ENCODE results near the gene LSM2.
A peak's percentile ranks its signal among the peaks of the same experiment; 100 is the strongest.
"Not testable (repeated sequence)": the region's sequence is repeated elsewhere in the genome, so short reads cannot be mapped to it uniquely, and the experiment has no call there.

LSM2 gene

DNA sequence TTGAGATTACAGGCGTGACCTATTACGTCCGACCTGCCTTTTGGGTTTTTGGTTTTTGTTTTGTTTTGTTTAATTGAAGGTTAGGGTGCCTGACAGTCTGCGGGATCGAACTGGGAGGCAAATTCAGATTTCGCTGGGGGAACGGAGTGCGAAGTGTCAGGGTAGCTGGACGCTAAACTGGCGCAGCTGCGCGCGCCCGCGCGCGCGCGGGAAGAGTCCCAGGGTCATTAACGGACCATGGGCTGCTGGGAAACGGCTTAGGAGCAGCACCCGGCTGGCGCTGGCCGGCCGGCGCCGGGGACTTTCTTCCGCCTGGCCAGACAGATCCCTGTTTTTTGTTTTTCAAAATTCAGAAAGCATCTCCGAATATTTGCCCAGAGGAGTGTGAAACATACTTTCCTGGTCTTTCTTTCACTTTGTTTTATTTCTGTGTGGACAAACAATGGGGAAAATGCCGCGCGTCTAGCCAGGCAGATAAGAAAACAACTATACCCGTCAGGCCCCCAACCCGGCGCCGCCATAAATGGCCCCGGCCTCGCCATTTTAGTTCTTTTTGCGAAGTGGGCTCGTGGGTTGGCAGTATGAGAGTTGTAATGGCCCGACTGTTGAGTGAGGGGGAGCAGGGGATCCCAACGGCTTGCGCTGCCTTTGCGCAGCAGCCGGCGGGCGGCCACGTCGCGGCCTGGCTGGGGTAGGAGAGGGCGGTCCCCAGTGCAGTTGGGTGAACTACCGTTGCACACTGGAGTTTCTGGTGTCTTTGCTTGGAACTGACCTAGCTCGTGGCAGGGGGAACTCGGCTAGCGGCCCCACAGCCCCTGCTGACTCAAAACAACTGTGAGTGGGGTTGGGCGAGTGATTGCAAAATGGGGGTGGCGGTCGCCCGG lies 27.8 kb upstream of the LSM2 start:
- Mint-ChIP-seq H3K27me3 (no peaks in the 10 kb centered on the region), H3K4me1 (peaks cover 33% of the 10 kb centered on the region), H3K27ac (peak overlapping the region; percentile 100), H3K9me3 (no peaks in the 10 kb centered on the region), H3K4me3 (peak overlapping the region; percentile 100), H3K36me3 (peaks cover 33% of the 10 kb centered on the region)

DNA sequence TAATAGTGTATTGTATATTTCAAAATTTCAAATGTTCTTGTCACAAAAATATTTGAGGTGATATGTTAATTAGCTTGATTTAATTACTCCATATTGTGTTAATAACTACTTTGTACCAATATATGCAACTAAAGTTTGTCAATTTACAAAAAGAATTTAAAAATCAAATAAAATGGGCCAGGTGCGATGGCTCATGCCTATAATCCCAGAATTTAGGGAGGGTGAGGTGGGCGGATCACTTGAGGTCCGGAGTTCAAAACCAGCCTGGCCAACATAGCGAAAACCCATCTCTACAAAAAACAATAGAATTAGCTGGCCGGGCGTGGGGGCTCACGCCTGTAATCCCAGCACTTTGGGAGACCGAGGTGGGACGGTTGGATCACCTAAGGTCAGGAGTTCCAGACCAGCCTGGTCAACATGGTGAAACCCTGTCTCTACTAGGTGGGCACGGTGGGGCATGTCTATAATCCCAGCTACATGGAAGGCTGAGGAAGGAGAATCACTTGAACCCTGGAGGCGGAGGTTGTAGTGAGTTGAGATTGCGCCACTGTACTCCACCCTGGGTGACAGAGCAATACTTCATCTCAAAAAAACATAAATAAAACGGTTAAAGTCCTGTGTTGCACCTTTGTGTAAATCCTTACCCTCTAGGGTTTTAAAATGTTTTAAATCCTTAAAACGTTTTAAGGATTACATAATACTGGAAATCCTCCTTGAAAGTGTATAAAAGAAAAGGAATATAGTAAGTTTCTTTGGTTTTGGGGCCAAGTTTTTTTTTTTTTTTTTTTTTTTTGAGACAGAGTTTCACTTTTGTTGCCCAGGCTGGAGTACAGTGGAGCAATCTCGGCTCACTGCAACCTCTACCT lies 24.8 kb upstream of the LSM2 start:
- no peak overlapping the region for H3K27ac Mint-ChIP-seq
- H3K9me3 Mint-ChIP-seq = no peaks in the 10 kb centered on the region
- H3K27me3 Mint-ChIP-seq = no peaks in the 10 kb centered on the region
- peaks cover 19% of the 10 kb centered on the region for H3K4me1 Mint-ChIP-seq
- H3K4me3 Mint-ChIP-seq = peak overlapping the region; percentile 96
- peaks cover 17% of the 10 kb centered on the region for H3K36me3 Mint-ChIP-seq

DNA sequence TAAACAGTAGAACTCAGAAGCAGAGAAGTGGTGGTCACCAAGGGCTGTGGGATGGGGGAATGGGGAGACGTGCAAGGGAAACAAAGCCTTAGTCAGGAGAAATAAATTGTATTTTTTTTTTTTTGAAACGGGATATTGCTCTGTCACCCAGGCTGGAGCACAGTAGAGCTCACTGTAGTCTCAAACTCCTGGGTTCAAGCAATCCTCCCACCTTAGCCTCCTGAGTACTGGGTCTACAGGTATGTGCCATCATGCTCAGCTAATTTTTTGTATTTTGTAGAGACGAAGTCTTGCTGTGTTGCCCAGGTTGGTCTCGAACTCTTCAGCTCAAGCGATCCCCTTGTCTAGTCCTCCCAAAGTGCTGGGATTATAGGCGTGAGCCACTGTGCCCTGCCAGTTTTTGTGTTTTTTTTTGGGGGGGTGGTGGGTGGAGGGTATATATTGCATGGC lies 24.1 kb upstream of the LSM2 start:
- Mint-ChIP-seq H3K9me3 (no peaks in the 10 kb centered on the region), H3K4me1 (peaks cover 19% of the 10 kb centered on the region), H3K27ac (peak overlapping the region; percentile 91), H3K4me3 (peak overlapping the region; percentile 96), H3K27me3 (no peaks in the 10 kb centered on the region), H3K36me3 (peaks cover 10% of the 10 kb centered on the region)

DNA sequence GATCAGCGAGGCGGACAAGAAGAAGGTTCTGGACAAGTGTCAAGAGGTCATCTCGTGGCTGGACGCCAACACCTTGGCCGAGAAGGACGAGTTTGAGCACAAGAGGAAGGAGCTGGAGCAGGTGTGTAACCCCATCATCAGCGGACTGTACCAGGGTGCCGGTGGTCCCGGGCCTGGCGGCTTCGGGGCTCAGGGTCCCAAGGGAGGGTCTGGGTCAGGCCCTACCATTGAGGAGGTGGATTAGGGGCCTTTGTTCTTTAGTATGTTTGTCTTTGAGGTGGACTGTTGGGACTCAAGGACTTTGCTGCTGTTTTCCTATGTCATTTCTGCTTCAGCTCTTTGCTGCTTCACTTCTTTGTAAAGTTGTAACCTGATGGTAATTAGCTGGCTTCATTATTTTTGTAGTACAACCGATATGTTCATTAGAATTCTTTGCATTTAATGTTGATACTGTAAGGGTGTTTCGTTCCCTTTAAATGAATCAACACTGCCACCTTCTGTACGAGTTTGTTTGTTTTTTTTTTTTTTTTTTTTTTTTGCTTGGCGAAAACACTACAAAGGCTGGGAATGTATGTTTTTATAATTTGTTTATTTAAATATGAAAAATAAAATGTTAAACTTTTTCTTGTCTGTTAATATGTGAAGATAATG lies 23.0 kb upstream of the LSM2 start:
- no peaks in the 10 kb centered on the region for H3K27me3 Mint-ChIP-seq
- peaks cover 3% of the 10 kb centered on the region for H3K36me3 Mint-ChIP-seq
- H3K4me3 Mint-ChIP-seq = peak overlapping the region; percentile 96
- H3K27ac Mint-ChIP-seq = peak overlapping the region; percentile 42
- peaks cover 26% of the 10 kb centered on the region for H3K4me1 Mint-ChIP-seq
- no peaks in the 10 kb centered on the region for H3K9me3 Mint-ChIP-seq

DNA sequence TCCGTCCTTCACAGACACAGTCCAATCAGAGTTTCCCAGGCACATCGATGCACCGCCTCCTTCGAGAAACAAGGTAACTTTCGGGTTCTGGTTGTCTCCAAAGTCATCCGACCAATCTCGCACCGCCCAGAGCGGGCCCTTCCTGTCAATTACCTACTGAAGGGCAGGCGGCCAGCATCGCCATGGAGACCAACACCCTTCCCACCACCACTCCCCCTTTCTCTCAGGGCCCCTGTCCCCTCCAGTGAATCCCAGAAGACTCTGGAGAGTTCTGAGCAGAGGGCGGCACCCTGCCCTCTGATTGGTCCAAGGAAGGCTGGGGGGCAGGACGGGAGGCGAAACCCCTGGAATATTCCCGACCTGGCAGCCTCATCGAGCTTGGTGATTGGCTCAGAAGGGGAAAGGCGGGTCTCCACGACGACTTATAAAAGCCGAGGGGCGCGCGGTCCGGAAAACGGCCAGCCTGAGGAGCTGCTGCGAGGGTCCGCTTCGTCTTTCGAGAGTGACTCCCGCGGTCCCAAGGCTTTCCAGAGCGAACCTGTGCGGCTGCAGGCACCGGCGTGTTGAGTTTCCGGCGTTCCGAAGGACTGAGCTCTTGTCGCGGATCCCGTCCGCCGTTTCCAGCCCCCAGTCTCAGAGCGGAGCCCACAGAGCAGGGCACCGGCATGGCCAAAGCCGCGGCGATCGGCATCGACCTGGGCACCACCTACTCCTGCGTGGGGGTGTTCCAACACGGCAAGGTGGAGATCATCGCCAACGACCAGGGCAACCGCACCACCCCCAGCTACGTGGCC lies 20.7 kb upstream of the LSM2 start, which contains the start of gene HSPA1B:
Gene HSPA1B, plus strand, starts transcription at position 453 of the 794 bp plus-strand sequence. Its CDS starts 213 bp downstream, at position 666.
- H3K4me1 Mint-ChIP-seq = peaks cover 38% of the 10 kb centered on the region

DNA sequence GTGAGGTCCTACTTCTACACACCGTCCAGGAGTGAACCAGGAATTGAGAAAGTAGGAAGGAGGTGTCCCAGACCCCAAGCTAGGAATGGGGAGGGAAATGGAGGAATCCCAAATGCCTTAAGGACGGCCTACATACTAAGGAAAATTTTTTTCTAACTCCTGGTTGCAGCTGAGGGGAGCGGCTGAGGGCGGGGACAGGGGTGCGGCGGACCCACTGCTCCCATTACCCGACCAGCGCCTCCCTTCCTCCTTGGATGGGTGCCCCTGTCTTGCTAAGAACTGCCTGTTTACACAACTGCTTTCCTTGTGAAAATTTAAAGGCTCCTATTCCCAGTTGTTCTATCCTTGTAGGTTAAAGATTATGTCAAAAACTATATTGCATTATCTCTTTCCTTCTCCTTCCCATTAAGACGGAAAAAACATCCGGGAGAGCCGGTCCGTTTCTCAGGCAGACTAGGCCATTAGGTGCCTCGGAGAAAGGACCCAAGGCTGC lies 20.1 kb upstream of the LSM2 start:
- Mint-ChIP-seq H3K4me3 (peak overlapping the region; percentile 93), H3K4me1 (peaks cover 44% of the 10 kb centered on the region), H3K9me3 (no peaks in the 10 kb centered on the region), H3K36me3 (peaks cover 2% of the 10 kb centered on the region), H3K27me3 (no peaks in the 10 kb centered on the region), H3K27ac (peak overlapping the region; percentile 97)

More for the DNA sequence above, 20.7 kb upstream of the LSM2 start, which contains the start of gene HSPA1B:
- H3K27ac Mint-ChIP-seq = peak within 1 kb of the TSS; percentile 97
- H3K36me3 Mint-ChIP-seq = peaks cover 2% of the 10 kb centered on the region
- peak within 1 kb of the TSS; percentile 93 for H3K4me3 Mint-ChIP-seq
- H3K9me3 Mint-ChIP-seq = no peaks in the 10 kb centered on the region
- H3K27me3 Mint-ChIP-seq = no peaks in the 10 kb centered on the region

DNA sequence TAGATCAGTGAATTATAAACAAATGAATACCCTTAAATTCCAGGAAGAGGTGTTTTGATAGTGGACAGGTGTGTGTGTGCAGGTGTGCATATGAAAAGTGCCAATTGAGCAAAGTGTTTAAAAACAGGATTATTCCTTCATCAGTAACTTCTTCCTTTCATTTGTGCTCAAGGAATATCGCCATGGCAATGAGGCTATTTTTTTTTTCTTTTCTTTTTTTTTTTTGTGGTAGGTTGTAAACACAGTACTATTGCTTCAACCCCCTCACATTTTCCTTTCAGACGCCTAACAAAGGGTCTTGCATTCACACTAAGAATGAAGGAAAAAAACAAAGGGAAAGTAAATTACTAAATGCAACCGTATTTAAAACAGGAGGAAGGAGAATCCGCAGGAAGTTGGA lies 18.8 kb upstream of the LSM2 start:
- no peak overlapping the region for H3K4me3 Mint-ChIP-seq
- H3K9me3 Mint-ChIP-seq = no peaks in the 10 kb centered on the region

DNA sequence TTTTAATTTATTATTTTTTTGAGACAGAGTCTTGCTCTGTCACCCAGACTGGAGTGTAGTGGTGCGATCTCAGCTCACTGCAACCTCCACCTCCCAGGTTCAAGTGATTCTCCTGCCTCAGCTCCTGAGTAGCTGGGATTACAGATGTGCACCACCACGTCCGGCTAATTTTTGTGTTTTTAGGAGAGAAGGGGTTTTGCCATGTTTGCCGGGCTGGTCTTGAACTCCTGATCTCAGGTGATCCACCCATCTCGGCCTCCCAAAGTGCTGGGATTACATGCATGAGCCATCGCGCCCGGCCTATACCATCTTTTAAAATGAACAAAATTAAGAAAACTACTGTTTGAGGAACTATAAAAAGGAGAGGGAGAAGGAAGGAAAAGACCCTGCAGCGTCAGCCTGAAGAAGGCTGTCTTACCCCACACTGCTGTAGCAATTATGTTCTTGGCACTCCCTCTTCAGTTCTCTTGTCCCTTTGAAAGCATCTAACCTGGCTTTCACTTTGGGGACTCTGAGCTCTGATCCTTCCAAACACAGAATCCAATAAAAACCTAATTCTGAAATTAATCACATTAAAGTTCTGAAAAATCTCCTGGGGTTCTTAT lies 16.9 kb upstream of the LSM2 start:
- H3K4me1 Mint-ChIP-seq = peaks cover 51% of the 10 kb centered on the region

More for the DNA sequence above, 18.8 kb upstream of the LSM2 start:
- H3K36me3 Mint-ChIP-seq = peaks cover under 1% of the 10 kb centered on the region
- no peaks in the 10 kb centered on the region for H3K27me3 Mint-ChIP-seq
- H3K27ac Mint-ChIP-seq = peak overlapping the region; percentile 51
- peaks cover 46% of the 10 kb centered on the region for H3K4me1 Mint-ChIP-seq

DNA sequence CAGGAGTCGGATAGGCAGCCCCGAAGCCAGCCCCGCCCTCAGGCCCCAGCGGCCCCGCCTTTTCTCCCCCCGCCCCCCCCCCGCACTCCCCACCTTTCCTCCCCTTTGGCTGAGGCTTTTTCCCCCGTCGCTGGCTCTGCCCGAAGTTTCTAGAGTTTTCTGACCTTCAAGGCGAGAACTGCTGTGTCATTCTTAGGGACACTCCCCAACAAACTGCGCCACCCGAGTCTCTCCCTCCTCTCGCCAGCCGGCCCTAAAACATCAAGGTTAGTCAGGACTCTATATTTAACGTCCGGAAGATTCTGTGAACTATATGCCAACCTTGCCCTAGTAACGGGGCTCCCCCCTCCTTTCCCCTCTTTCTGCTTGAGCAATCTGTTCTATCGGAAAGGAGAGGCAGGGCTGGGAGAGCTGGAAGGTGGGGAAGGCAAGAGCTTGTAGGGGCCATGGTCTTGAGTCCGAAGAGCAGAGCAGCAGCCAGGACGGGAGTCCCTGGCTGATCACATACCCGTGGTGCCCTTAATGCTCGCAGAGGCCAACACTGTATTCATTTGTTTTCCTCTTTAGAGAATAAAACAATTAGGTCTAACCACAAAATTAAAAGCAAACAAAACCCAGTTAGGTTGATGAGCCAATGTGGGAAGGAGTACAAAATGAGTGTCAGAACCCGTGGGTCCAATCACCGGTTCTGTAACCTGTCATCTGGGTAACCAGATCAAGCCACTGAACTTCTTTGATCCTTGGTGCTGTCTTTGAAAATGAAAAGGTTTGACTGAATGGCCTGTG lies 15.5 kb upstream of the LSM2 start:
- H3K4me3 Mint-ChIP-seq = peak overlapping the region; percentile 88
- peak overlapping the region; percentile 97 for H3K27ac Mint-ChIP-seq
- H3K4me1 Mint-ChIP-seq = peaks cover 64% of the 10 kb centered on the region
- no peaks in the 10 kb centered on the region for H3K36me3 Mint-ChIP-seq
- H3K9me3 Mint-ChIP-seq = no peaks in the 10 kb centered on the region
- H3K27me3 Mint-ChIP-seq = no peaks in the 10 kb centered on the region

More for the DNA sequence above, 16.9 kb upstream of the LSM2 start:
- H3K27ac Mint-ChIP-seq = peak overlapping the region; percentile 46
- not testable (repeated sequence) for H3K36me3 Mint-ChIP-seq, H3K27me3 Mint-ChIP-seq, H3K9me3 Mint-ChIP-seq
- H3K4me3 Mint-ChIP-seq = peak overlapping the region; percentile 33

DNA sequence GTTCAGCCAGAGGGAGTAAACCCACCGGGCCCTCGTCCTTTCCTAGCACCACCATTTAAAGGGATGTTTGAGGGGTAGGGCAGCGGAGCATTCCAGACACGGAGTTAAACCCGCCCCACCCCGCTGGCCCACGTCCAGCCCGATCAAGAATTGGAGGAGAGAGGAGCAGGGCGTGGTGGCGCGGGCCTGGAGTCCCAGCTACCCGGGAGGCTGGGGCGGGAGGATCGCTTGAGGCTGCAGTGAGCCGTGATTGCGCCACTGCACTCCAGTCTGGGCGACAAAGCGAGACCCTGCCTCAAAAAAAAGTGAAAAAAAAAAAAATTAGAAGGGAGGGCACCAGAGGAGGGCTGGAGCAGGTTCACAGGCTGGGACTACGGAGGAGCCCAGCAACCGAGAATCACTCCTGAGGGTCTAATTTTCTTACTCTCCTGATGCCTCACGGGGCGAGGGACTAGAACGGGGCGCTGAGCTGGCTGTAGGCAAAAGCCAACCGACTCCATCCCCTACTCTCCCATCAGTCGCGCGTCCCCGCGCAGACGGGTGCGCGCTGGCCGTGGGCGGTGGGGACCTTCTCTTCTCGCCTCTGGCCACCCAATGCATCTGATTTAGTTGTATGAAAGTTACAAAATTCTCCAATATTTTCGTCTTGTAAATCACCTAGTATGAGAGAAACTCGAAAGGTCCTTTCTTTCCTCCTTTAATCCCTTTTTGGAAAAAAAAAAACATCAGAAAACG lies 14.7 kb upstream of the LSM2 start:
- Mint-ChIP-seq H3K36me3 (no peaks in the 10 kb centered on the region), H3K4me1 (peaks cover 56% of the 10 kb centered on the region), H3K9me3 (no peaks in the 10 kb centered on the region), H3K4me3 (peak overlapping the region; percentile 88), H3K27ac (peak overlapping the region; percentile 97), H3K27me3 (no peaks in the 10 kb centered on the region)

DNA sequence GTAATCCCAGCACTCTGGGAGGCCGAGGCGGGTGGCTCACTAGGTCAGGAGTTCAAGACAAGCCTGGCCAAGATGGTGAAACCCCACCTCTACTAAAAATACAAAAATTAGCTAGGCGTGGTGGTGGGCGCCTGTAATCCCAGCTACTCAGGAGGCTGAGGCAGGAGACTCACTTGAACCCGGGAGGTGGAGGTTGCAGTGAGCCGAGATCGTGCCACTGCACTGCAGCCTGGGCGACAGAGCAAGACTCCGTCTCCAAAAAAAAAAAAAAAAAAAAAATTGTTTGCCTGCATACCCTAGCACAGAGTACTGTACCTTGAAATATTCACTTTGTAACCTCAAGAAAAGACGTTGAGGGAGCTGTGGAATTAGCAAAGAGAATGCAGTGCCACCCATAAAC lies 13.6 kb upstream of the LSM2 start:
- not testable (repeated sequence) for H3K4me3 Mint-ChIP-seq, H3K9me3 Mint-ChIP-seq

DNA sequence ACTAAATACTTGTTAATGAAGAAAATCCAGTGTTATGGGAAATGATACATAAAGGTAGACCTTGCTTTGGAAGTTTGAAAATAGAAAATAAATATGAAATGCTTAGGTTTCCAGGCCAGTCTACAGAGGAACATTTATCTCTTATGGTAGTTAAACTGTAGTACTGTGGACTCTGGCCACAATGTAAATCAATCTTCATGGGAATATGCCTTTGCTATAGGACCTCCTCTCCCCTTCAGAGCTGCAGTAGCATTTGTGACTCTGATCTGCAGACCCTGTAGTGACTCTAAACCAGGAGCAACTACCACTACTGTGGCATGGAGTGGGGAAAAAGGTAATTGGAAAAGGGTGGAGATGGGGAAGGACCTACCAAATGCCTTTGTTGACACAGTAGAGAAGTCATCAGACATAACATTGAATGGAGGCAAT lies 13.1 kb upstream of the LSM2 start:
- Mint-ChIP-seq H3K36me3 (no peaks in the 10 kb centered on the region), H3K4me3 (peak overlapping the region; percentile 49), H3K27me3 (no peaks in the 10 kb centered on the region), H3K9me3 (no peaks in the 10 kb centered on the region), H3K27ac (peak overlapping the region; percentile 52), H3K4me1 (peaks cover 48% of the 10 kb centered on the region)

More for the DNA sequence above, 13.6 kb upstream of the LSM2 start:
- H3K27ac Mint-ChIP-seq, H3K36me3 Mint-ChIP-seq, H3K27me3 Mint-ChIP-seq: not testable (repeated sequence)
- H3K4me1 Mint-ChIP-seq = peaks cover 52% of the 10 kb centered on the region

DNA sequence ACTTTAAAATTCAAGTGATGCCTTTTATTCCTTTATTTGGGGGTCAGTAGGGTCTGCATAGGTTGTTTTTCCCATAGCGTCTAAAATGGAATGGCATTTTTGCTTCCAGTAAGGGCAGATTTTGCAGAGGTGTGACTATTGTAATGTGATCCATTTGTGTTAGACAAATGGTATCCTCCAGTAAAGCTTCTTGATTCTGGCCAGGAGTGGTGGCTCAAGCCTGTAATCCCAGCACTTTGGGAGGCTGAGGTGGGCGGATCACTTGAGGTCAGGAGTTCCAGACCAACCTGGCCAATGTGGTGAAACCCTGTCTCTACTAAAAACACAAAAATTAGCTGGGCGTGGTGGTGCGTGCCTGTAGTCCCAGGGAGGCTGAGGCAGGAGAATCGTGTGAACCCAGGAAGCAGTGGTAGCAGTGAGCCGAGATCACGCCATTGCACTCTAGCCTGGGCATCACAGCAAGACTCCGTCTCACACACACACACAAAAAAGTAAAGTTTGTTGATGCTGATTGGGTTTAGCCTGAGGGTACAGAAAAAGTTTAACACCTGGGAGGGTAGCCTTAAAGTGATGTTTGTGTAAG lies 11.3 kb upstream of the LSM2 start:
- H3K27ac Mint-ChIP-seq = peak overlapping the region; percentile 93
- H3K4me1 Mint-ChIP-seq = peaks cover 53% of the 10 kb centered on the region
- not testable (repeated sequence) for H3K27me3 Mint-ChIP-seq, H3K9me3 Mint-ChIP-seq, H3K36me3 Mint-ChIP-seq
- peak overlapping the region; percentile 91 for H3K4me3 Mint-ChIP-seq
